CD1c-positive myeloid dendritic cell (primary cell): ENCODE results near the gene ATXN7L1.
"Not testable (repeated sequence)": the region's sequence is repeated elsewhere in the genome, so short reads cannot be mapped to it uniquely, and the experiment has no call there.

Source experiments
- DNase-seq: peaks from one replicate; pipeline ENCODE4 v3.0.0-alpha.2; 2016; ENCODE audit errors: extremely low spot score

Gene ATXN7L1

GRCh38 chr7:105890290-105890997 lies 14.0 kb upstream of the ATXN7L1 start:
- DNase-seq, result no peak

DNA sequence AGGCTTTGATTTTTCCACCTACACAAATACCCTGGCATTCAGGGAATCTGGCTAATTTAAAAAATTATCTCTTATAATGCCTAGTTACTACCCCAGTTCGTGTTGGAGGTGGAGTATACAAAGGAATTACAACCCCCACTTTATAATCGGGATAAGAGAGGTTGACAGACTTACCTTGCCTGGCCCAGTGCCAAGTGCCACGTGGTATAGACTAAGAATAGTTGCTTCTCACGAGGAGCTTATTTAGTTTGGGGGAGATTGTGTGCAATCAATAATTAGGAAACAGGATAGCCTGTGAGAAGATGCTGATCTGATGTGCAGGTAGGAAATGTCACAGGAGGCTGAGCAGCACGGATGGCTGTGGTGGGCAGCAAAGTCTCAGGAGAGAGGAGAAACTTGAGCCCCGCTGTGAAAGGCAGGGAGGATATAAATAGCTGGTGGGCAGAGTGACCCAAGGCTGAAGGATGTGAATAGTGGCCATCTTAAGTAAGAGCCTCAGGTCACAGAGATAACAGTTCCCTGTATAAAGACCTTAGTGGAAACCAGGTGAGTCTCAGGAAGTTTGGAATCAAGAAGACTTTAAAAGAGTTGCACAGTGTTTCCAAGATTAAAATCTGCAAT lies 11.3 kb upstream of the ATXN7L1 start:
- no peak for DNase-seq

DNA sequence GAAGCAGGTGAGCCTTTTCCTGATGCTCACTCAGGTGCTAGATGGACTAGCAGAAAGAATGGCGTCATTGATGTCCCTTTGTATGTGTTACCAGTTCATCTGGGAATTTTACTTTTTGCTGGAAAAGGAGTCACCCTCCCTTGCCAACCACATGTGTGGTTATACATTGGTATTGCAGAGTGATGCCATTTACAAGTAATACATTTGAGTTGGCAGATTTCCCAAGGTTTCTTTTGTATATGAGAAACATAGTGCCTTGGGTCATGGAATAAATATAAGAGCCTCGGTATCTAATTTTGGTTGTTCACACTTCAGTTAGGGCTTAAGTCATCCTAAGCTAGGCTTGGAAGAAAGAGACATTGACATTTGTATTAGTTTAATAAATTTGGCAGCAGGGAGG lies 10.4 kb upstream of the ATXN7L1 start:
- no peak for DNase-seq

- DNase-seq, result no peak
Measured at GRCh38 chr7:105885387-105886111, 9.2 kb upstream of the ATXN7L1 start.

DNA sequence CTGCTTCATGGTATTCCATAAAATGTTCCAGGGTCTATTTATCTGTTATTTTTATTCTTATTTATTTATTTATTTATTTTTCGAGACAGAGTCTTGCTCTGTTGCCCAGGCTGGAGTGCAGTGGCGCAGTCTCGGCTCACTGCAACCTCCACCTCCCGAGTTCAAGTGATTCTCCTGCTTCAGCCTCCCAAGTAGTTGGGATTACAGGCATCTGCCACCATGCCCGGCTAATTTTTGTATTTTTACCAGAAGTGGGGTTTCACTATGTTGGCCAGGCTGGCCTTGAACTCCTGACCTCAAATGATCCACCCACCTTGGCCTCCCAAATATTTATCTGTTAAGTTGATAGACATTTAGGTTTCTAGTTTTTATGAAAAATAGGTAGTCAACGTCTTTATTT lies 6.8 kb upstream of the ATXN7L1 start:
- not testable (repeated sequence) for DNase-seq

DNA sequence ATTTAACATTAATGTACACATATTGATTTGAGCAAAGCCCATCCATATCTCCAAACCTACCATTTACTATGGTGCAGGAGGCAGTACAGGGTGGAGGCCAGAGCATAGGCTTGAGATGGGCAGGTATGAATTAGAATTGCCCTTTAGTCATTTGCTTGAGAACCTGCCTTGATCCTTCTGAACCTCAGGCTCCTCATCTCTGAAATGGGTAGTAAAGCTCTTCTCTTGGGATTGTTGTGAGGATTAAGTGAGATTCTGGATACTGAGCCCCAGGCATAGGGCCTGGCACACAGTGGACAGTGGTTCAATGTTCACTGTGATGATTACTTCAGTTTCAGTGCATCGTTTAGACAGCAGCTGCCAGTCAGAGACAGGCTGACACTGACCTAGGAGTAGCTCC lies 5.0 kb upstream of the ATXN7L1 start:
- DNase-seq, result no peak

DNA sequence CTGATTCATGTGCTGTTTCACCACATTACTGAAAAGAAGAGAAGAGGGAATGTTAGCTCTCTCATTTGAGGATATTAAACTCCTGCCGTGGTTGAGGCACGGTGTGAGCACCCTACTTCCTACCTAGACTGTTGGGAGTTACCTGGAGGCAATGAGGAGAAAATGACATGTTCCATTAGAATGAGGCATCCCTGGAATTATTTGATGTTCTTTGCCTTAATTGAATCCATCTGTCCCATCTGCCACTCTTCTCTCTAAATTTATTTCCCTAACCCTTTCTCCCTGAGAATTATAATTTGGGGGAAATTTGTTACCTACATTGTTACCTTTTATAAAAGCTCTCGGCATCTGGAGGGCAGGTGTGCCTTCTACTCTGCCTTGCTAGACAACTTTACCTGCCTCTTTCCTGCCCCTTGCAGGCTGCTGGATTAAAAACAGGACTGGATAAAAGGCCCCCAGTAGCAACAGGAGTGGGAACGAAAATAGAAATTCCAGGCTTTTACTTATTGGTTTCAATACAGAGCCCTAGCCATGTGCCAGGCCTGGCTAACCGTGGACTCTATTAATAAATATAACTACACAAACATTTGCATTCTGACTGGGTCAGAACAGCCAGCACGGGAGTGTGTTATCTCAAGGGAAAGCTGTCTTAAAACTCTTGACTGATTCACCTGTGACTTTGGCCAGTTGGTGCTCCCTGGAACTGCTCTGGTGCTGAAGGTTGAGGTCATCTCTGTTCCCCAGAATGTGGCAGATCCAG lies 4.4 kb upstream of the ATXN7L1 start:
- no peak for DNase-seq

DNA sequence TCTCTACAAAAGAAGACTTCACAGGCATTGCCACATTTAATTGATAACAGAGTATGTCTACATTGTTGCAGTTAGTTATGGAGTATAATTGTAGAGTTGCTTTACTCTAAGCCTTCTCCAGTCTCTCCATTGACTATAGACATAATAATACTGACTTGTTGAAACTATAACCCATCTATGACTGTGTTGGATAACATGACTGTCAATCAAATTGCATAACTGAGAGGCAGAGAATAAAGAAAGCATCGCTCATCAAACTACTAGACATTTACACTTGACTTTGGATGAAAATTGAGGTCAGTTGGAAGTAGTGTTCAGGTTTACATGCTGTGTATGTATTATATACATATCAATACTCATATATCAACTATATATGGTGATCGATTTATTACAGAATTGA lies 3.4 kb upstream of the ATXN7L1 start:
- DNase-seq, result no peak

DNA sequence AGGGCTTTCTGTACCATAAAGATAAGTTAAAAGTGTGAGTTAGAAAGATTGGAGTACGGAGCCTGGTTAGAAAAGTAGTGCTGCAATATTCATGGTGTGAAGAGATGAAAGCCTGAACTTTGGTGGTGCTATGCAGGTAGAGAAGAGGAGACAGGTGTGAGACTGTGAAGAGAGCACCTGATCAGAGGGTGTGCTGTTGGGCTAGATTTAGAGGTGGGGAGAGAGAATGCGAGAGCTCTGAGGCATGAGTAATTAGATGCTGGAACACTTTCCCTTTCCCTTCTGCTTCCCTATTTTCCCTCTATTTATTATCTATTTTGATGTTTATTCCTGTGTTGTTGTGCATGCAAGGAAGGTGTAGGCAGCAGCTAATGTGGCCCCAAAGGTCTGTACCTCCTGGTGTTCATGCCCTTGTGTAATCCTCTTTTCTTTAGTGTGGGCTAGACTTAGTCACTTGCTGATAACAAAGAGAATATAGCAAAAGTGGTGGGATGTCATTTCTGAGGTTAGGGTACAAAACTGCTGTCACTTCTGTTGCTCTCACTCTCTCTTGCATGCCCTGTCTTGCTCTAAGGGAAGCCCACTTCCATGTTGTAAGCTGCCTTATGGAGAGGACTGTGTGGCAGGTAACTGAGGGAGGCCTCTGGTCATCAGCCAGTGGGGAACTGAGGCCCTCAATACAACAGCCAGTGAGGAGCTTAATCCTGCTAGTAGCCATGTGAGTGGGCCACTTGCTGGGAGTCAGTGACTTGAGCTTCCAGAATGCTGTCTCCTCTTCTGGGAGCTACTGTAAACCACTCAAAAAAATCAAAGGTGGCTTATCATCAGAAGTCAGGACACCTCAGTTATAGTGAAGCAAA lies 2.6 kb upstream of the ATXN7L1 start:
- DNase-seq, result peak; percentile 22

DNA sequence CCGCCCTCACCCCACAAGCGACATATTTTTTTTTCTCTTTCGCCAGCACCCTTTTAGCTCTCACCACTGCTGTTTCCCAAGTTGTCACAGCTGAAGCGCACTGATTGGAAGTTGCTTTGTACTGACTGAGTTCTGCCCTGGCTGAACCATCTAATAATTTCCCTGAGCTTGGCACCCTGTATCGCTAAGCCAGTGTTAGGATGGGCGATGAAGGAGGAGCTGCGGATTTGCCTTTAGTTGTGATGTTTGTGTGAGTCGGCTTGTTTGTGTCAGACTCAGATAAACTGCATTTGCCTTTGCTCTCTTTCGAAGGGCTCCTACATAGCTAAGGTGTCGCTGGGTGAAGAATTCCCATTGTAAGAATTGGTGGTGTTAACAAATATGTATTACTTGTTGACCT lies 1.3 kb upstream of the ATXN7L1 start:
- no peak for DNase-seq

DNA sequence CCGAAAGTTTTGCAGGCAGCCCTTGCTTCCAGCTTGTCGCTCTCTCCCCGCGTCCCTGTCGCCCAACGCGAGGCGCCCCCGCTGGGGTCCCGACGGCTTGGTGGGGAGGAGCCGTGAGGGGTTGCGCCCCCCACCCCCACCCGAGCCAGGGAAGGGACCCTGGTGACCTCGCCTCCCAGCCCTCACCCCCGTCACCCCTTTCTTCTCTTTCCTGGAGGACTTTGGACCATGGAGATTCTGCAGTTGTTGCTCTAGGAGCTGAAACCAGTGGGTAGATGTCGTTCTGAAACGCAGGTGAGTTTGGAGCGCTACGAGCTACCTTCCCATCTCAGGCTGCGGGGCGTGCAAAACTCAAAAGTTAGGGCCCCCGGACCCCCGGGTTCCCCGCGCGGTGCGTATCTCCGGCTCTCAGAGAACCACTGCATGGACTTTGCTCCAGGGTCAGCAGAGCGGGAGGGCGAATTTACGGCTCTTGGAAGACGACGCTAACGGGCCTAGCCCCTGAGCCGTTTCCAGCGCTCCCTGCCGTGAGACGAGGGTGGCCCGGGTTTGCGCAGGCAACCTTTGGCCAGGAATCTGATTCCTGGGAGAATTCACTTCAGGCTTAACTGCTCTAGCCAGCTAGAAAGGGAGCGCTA lies 684 bp upstream of the ATXN7L1 start:
- DNase-seq, result no peak

GRCh38 chr7:105875505-105875904 lies 894 bp downstream of the ATXN7L1 start:
- DNase-seq, result no peak

DNA sequence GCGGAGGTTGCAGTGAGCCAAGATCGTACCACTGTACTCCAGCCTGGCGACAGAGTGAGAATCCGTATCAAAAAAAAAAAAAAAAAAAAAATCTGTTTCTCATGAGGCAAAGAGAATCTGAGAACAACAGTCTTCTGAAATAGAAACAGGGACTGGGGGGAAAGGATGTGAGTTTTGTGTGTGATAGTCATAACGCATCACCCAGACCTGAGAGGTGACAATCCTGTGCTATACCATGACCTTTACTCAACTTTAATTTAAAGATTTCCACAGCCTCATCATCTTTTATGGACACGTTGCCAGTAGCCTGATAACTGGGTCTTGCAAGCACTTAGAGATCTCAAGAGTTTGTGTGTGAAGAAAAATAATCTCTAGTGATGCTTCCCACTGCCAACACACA lies 2.3 kb downstream of the ATXN7L1 start:
- DNase-seq, result no peak

DNA sequence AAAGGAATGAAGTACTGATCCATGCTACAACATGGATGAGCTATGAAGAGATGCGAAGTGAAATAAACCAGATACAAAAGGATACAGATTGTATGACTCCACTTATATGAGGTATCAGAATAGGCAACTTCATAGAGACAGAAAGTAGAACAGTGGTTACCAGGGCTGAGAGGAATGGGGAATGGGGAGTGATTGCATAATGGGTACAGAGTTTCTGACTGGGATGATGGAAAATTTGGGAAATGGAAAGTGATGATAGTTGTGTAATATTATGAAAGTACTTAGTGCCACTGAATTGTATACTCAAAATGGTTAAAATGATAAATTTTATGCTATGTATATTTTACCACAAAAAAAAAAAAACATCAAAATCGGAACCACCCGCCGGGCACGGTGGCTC lies 3.9 kb downstream of the ATXN7L1 start:
- no peak for DNase-seq

DNA sequence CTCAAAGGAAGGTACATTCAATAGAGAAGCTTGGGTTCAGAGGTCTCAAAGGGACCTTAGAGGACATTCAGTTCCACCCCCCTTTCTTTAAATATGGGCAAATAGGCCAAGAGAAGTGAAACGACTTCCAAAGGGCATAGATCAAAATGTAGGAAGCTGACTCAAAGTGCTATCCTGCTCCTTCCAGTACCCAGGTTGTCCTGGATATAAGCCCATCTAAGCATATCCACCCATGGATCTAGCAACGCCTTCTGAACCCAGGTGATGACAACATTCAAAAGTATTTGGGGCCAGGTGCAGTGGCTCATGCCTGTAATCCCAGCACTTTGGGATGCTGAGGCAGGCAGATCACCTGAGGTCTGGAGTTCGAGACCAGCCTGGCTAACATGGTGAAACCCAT lies 5.3 kb downstream of the ATXN7L1 start:
- DNase-seq, result no peak

GRCh38 chr7:105866102-105866801 lies 10.1 kb downstream of the ATXN7L1 start:
- no peak for DNase-seq

DNA sequence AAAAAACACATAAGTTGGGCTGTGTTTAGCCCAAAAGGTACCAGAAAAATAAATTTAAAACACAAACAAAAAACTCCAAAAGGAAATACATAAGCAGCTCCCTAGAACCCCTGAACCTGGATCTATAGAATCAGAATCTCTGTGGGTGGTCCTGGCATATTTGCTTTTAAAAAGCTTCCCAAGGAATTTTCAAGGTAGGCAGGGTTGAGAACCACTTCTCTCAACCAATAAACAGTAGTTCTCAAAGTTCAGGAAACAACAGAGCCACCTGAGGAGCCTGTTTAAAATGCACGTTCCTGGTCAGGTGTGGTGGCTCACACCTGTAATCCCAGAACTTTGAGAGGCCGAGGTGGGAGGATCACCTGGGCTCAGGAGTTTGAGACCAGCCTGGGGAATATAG lies 12.5 kb downstream of the ATXN7L1 start:
- no peak for DNase-seq

- DNase-seq, result no peak
Measured at GRCh38 chr7:105862770-105863169, 13.6 kb downstream of the ATXN7L1 start.

- DNase-seq, result no peak
Measured at GRCh38 chr7:105862276-105862675, 14.1 kb downstream of the ATXN7L1 start.

- no peak for DNase-seq
Measured at GRCh38 chr7:105861224-105861623, 15.2 kb downstream of the ATXN7L1 start.
